Transverse colon (tissue), 4 donors: ENCODE measurements around the gene MEIOC.

Experiments
- EP300 ChIP-seq: sonication (generic); formaldehyde crosslinking; IDR thresholded peaks from one replicate; pipeline ENCODE4 v1.6.1; 2017; ENCODE audit warnings: antibody characterized with exemption, low read depth
- POLR2A ChIP-seq: fragments of 450-650 bp; IDR thresholded peaks from one replicate; pipeline ENCODE4 v1.6.1; 2016; ENCODE audit warnings: antibody characterized with exemption, mild to moderate bottlenecking, moderate library complexity
- POLR2AphosphoS5 ChIP-seq, 3 donors: sonication (generic); formaldehyde crosslinking; IDR thresholded peaks; one replicate each; pipeline ENCODE4 v1.6.1; 2016; ENCODE audit warnings: antibody characterized with exemption in 3 of 3
- TF ChIP-seq, protein P1 (sequence below), 5 experiments: fragments of 200-600 bp in 3 of 5; fragments of 450-650 bp in 2 of 5; sonication (generic) in 3 of 5; IDR thresholded peaks; 1 replicate in 2 of 5; 2 replicates in 3 of 5; pipeline ENCODE4 v1.5.1; 2016 to 2017; ENCODE audit warnings: antibody characterized with exemption in 5 of 5, inconsistent platforms in 3 of 5, mild to moderate bottlenecking in 2 of 5, moderate library complexity in 1 of 5

DNA sequence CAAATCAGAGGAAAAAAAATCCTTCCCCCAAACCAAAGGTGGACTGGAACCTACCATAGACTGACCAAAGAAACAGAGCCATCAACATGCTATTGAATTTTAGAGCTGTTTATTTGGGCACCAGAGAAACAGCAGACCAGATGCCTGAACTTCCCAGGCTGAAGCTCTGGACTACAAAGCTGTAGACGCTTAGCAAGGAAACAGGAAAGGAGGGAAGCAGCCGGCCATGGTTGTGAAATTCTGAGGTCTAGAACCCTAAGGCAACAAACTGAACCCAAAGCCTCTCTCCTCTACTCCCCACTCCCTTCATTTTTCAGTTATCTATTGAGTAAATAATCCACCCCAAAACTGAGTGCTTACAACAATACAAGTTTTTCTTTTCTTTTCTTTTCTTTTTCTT lies 45.4 kb upstream of the MEIOC start:
- TF ChIP-seq POLR2AphosphoS5 (IDR thresholded peaks at IDR 0.05): no peak
- TF ChIP-seq, protein P1, sequence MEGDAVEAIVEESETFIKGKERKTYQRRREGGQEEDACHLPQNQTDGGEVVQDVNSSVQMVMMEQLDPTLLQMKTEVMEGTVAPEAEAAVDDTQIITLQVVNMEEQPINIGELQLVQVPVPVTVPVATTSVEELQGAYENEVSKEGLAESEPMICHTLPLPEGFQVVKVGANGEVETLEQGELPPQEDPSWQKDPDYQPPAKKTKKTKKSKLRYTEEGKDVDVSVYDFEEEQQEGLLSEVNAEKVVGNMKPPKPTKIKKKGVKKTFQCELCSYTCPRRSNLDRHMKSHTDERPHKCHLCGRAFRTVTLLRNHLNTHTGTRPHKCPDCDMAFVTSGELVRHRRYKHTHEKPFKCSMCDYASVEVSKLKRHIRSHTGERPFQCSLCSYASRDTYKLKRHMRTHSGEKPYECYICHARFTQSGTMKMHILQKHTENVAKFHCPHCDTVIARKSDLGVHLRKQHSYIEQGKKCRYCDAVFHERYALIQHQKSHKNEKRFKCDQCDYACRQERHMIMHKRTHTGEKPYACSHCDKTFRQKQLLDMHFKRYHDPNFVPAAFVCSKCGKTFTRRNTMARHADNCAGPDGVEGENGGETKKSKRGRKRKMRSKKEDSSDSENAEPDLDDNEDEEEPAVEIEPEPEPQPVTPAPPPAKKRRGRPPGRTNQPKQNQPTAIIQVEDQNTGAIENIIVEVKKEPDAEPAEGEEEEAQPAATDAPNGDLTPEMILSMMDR (IDR thresholded peaks at IDR 0.05): no peak
- no peak for TF ChIP-seq POLR2A
- TF ChIP-seq EP300: no peak
